Measurements from ENCODE around the gene ABHD17A. TPM values are rescaled to one million over a fixed set of nuclear protein-coding genes. Genes with fewer than 3 reads are reported as not detected.
"Not testable (repeated sequence)": the region's sequence is repeated elsewhere in the genome, so short reads cannot be mapped to it uniquely, and the experiment has no call there.

Gene ABHD17A
- total RNA-seq: 10 to 100 TPM; 60.8 to 66.1 TPM
- long read RNA-seq, partial matches to known transcripts: 2 of 4 reads
- long read RNA-seq, other reads (novel, unspliced or antisense): 0 of 4 reads

DNA sequence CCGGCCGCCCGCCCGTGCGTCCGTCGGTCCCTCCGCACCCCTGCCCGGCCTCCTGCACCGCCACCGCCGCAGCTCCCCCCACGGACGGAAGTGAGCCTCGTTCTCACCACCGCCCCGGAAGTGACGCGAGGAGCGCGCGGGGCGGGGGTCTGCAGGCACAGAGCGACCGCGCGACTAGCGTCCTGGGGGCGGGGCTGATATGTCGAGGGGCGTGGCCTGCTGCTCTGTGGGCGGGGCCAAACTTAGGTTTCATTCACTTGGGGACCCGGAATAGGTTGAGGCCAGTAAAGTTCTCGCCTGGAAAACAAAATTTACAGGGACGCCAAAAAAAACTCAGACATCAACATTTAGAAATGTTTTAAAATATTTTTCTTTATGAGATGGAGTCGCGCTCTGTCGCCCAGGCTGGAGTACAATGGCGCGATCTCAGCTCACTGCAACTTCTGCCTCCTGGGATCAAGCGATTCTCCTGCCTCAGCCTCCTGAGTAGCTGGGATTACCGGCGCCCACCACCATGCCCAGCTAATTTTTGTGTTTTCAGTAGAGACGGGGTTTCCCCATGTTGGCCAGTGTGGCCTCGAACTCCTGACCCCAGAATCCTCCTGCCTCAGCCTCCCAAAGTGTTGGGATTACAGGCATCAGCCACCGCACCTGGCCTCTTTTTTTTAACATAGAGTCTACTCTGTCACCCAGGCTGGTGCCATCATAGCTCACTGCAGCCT is at the start of gene ABHD17A:
TSS of gene ABHD17A (minus strand) at position 99 of the 722 bp plus-strand sequence. CDS start 3,930 bp downstream, outside the sequence.
- DNase-seq (peak; percentile 95), ATAC-seq (peak; percentile 95 to 97)
- intact Hi-C loops (cut with DNase I): not testable (repeated sequence)

- intact Hi-C loops (cut with DNase I): no loop called here
- ATAC-seq (no peak), DNase-seq (no peak)
These were observed 48.6 kb upstream of the ABHD17A start for GRCh38 chr19:1933942-1934341.

DNA sequence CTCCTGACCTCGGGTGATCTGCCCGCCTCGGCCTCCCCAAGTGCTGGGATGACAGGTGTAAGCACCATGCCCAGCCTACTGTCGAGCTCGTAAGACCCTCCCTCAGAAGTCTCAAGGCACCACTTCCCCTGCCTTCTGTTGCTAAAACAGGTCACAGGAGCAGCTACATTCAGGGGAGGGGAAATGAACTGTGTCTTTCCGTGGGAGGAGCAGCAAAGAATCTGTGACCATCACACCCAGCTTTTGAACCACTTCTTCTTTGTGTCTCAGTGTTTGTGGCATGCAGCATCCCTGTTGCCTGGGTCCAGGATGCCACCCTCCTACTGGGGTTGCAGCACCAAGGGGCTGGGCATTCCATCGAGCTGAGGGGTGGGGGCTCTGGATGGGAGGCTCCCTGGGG is 47.9 kb upstream of the ABHD17A start:
- intact Hi-C loops (cut with DNase I): no loop called here
- ATAC-seq (no peak), DNase-seq (no peak)

GRCh38 chr19:1932395-1932794 is 47.1 kb upstream of the ABHD17A start:
- DNase-seq (no peak), ATAC-seq (no peak)
- intact Hi-C loops (cut with DNase I): no loop called here

DNA sequence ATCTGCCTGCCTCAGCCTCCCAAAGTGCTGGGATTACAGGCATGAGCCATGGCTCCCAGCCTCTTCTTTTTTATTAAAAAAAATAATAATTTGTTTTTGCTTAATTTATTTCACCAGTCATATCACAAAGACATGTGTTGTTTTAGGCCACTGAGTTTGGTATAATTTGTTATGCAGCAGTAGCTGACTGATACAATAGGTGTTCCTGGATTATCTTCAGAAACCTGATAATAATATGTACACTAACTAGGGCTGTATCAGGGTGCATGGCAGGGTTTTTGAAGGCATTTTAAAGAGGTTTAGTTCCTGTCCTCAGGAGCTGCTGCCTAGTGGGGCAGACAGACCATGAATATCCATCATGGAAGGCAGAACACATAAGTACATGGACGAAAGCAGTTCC is 46.1 kb upstream of the ABHD17A start:
- DNase-seq: no peak
- intact Hi-C loops (cut with DNase I): no loop called here
- ATAC-seq: no peak

DNA sequence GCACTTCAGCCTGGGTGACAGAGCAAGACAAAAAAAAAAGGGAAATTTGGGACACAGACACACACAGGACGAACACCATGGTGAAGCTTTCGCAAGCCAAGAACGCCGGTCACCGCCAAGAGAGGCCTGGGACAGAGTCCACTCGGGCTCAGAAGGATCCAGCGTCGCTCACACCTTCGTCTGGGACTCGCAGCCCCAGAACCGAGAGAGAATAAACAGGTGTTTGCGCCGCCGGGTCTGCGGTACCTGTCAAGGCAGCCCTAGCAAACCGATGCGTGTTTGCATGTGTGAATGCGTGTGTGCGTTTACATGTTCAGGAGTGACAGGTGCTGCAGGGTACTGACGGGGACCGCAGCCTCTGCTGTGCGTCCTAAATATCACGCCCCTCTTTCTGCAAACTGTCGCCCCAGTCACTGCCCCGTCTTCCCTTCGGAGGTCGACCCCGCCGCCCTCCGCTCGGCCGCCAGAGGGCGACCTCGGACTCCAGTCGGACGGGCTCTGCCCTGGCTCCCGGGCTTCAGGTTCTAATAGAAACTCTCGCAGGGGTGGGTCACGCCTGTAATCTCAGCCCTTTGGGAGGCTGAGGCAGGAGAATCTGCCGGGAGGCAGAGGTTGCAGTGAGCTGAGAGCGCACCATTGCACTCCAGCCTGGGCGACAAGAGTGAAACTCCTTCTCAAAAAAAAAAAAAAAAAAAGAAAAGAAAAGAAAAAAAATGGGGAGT is 43.9 kb upstream of the ABHD17A start:
- intact Hi-C loops (cut with DNase I): loop anchor here (10.0 kb wide), 1 partner anchor 146 kb away; no protein-coding TSS in a partner anchor
- peak; percentile 91 to 93 for ATAC-seq
- DNase-seq: peak; percentile 84

DNA sequence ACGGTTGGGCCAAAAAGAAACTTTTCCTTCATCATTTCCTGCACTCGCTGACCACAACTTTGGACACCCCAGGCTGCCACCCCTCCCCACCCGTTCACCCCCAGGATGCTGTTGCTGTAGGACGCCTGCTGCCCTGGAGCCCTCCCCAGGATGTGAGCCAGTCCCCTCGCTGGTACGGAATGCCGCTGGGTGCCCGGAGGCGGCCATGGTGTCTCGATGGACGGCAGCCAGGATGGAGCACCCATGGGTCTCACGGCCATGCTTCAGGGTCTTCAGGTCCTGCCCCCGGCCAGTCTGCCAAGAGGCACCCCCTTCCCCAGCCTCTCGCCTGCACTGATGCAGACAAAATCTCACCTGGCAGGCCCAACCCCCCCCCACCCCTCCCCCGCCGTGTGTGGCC is 40.2 kb upstream of the ABHD17A start:
- intact Hi-C loops (cut with DNase I): loop anchor here (10.0 kb wide), 1 partner anchor 149 kb away; no protein-coding TSS in a partner anchor
- ATAC-seq: no peak
- no peak for DNase-seq

DNA sequence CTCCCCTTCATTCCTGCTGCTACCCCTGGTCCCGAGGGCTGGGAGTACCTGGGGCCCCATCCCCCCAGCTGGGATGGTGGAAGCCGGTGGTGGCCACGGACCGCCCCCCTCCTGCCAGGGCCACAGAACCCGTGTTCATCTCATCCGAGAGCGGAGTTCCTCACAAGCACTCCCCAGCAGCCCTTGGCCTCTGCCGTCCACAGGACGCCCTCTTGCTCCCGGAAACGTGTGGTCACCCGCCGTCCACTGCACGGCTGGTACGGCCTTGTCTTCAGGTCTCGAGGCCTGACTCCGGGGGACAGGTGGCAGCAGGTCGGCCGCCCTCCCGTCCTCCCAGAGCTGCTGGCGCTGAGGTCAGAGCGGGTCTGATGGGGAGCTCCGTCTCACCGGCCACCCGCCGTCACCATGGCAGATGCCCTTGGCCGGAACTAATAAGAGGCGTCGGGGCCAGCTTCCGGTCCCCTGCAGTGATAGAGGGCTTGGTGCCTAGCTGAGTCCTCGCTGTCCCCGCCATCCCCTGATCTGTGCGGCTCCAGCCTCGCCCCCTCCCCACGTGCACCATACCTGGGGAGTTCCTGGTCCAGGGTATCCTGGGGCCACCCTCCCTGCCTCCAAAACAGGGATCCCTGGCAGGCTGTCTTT is 39.1 kb upstream of the ABHD17A start:
- no peak for ATAC-seq
- no peak for DNase-seq
- intact Hi-C loops (cut with DNase I): loop anchor here (10.0 kb wide), 1 partner anchor 150 kb away; no protein-coding TSS in a partner anchor

- ATAC-seq (peak in 1 of 2 donors; percentile 42), DNase-seq (no peak)
- intact Hi-C loops (cut with DNase I): loop anchor here (10.0 kb wide), 1 partner anchor 151 kb away; no protein-coding TSS in a partner anchor
These were observed 38.0 kb upstream of the ABHD17A start for GRCh38 chr19:1923319-1923718.

GRCh38 chr19:1922803-1923202 is 37.5 kb upstream of the ABHD17A start:
- DNase-seq (no peak), ATAC-seq (no peak)
- intact Hi-C loops (cut with DNase I): loop anchor here (10.0 kb wide), 1 partner anchor 152 kb away; no protein-coding TSS in a partner anchor

GRCh38 chr19:1921825-1922224 is 36.5 kb upstream of the ABHD17A start:
- intact Hi-C loops (cut with DNase I): loop anchor here (10.0 kb wide), 1 partner anchor 153 kb away; no protein-coding TSS in a partner anchor

GRCh38 chr19:1921326-1921725 is 36.0 kb upstream of the ABHD17A start:
- intact Hi-C loops (cut with DNase I): loop anchor here (10.0 kb wide), 1 partner anchor 153 kb away; no protein-coding TSS in a partner anchor
- ATAC-seq (no peak), DNase-seq (no peak)

More at GRCh38 chr19:1921825-1922224, 36.5 kb upstream of the ABHD17A start:
- ATAC-seq (no peak), DNase-seq (no peak)

DNA sequence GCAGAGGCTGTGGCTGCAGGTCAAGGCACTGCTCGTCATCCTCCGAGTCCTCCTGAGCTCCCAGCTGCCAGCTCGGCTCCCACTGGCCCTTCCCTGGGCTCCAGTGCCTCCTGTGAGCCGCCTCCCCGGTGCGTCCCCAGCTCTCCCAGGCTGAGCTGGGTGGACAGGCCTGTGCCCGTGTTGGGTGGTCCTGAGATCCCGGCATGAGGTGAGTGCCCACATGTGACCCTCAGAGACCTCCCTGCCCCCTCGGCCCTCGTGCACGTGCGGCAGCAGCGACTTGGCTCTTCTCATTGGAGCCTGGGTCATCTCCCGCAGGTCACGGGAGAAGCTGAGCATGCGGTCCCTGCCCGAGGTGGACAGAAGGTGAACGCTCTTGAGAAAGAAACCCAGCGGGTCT is 35.3 kb upstream of the ABHD17A start:
- DNase-seq: no peak
- ATAC-seq: no peak
- intact Hi-C loops (cut with DNase I): loop anchor here (10.0 kb wide), 1 partner anchor 154 kb away; no protein-coding TSS in a partner anchor

GRCh38 chr19:1918975-1919374 is 33.7 kb upstream of the ABHD17A start:
- ATAC-seq (no peak), DNase-seq (no peak)
- intact Hi-C loops (cut with DNase I): no loop called here

- ATAC-seq (no peak), DNase-seq (no peak)
- intact Hi-C loops (cut with DNase I): no loop called here
These were observed 32.6 kb upstream of the ABHD17A start for GRCh38 chr19:1917926-1918325.

GRCh38 chr19:1917146-1917545 is 31.9 kb upstream of the ABHD17A start:
- ATAC-seq (no peak), DNase-seq (no peak)
- intact Hi-C loops (cut with DNase I): no loop called here

GRCh38 chr19:1914826-1915341 is 29.6 kb upstream of the ABHD17A start:
- DNase-seq (no peak), ATAC-seq (no peak)
- intact Hi-C loops (cut with DNase I): no loop called here

GRCh38 chr19:1913781-1914577 is 28.7 kb upstream of the ABHD17A start:
- DNase-seq: no peak
- ATAC-seq: no peak
- intact Hi-C loops (cut with DNase I): no loop called here

Data from left cardiac atrium (tissue), 4 donors.